Activated CD8-positive, alpha-beta T cell treated with anti-CD3 and anti-CD28 coated beads, Interleukin-2, amount 10 ng/mL, durations not matched to agents 7 days and 5 days (primary cell): ENCODE data around the gene AKT3. TPM values are rescaled to one million over a fixed set of nuclear protein-coding genes. Genes with fewer than 3 reads are reported as not detected.

ENCODE experiments used
- ATAC-seq: fragments of 150-1000 bp; cut with Tn5 transposase; one replicate; pipeline ENCODE4 v1.10.0; 2021; ENCODE audit warnings: moderate library complexity
- CTCF ChIA-PET: fragments of 350-600 bp; sonication (Branson Sonifier 250); formaldehyde crosslinking; loops from one replicate; lab custom pipeline; 2021; ENCODE audit warnings: antibody characterized with exemption; lab: Charles Lee
- POLR2A ChIA-PET: fragments of 350-600 bp; sonication (Branson Sonifier 250); formaldehyde crosslinking; loops from one replicate; lab custom pipeline; 2021; ENCODE audit warnings: antibody characterized with exemption; lab: Charles Lee
- DNase-seq: peaks from one replicate; pipeline ENCODE4 v3.0.0-alpha.2; 2020
- H3K27ac Mint-ChIP-seq: one replicate; pipeline ENCODE4 v1.8.0; 2021; ENCODE audit warnings: mild to moderate bottlenecking, mixed read lengths
- H3K27me3 Mint-ChIP-seq: one replicate; pipeline ENCODE4 v1.8.0; 2021; ENCODE audit warnings: low read depth, mixed read lengths
- H3K36me3 Mint-ChIP-seq: one replicate; pipeline ENCODE4 v1.8.0; 2021; ENCODE audit warnings: low read depth, mixed read lengths
- H3K4me1 Mint-ChIP-seq: one replicate; pipeline ENCODE4 v1.8.0; 2021; ENCODE audit warnings: low read depth, mixed read lengths
- H3K4me3 Mint-ChIP-seq: one replicate; pipeline ENCODE4 v1.8.0; 2021; ENCODE audit warnings: mild to moderate bottlenecking, mixed read lengths
- H3K9me3 Mint-ChIP-seq: one replicate; pipeline ENCODE4 v1.8.0; 2022; ENCODE audit warnings: mixed read lengths; ENCODE audit not compliant: insufficient read depth
- total RNA-seq, 2 experiments: library from RNA; stranded (reverse); gene quantifications; one replicate each; pipeline ENCODE4 v1.2.3, GENCODE V29; 2021

AKT3 gene
- total RNA-seq, 2 experiments from 2014 or later = 23.9 to 25.2 TPM

DNA sequence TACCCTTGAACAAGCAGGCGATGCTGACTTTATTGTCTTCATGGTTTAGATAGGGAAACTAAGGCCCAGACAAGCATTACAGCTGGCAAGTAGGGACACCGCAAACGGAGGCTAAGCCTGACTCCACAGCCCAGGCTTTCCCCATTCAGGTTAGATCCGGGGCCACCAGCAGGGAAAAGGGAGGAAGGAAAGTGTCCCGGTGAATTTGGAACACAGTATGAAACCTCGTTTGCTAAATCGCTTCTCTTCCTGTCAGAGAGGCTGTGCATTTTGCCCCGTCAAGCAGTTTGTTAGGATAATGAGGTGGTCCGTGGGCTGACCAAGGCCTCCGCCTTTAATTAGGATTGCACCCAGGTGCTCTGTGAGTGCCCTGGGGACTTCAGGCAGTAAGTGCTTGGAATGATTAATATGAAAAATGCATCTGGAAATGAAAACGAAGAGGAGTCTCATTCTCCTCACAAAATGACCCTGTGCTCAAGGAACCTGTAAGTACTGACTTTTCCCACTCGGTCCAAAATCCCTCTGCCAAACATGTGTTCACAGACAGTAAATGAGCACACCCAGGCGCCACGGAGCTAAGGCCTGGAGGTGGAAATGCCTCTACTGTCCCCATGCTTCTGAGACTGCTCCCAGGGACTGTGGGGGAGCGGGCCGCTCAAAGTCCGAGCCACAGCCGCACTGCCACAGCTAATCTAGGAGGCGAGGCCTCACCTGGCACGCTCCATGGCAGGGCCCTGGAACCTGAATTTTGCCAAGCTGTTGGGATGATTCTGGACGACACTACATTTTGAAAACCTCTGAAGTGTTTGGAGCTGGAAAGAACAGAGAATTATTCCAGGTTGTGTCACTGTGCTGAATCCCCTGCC lies 360.1 kb downstream of the AKT3 start:
- no peak for DNase-seq
- Mint-ChIP-seq H3K9me3 (no peaks in the 10 kb centered on the region), H3K4me1 (no peaks in the 10 kb centered on the region), H3K27ac (no peak overlapping the region), H3K36me3 (no peaks in the 10 kb centered on the region), H3K4me3 (no peak overlapping the region), H3K27me3 (no peaks in the 10 kb centered on the region)
- ChIA-PET POLR2A (no interaction called here), CTCF (no interaction called here)
- ATAC-seq = no peak

GRCh38 chr1:243489158-243489527 lies 360.9 kb downstream of the AKT3 start:
- H3K27me3 Mint-ChIP-seq = no peaks in the 10 kb centered on the region
- H3K9me3 Mint-ChIP-seq = no peaks in the 10 kb centered on the region
- ChIA-PET POLR2A (no interaction called here), CTCF (no interaction called here)
- ATAC-seq = no peak
- H3K36me3 Mint-ChIP-seq = no peaks in the 10 kb centered on the region
- H3K27ac Mint-ChIP-seq = no peak overlapping the region
- H3K4me1 Mint-ChIP-seq = no peaks in the 10 kb centered on the region
- DNase-seq = no peak
- H3K4me3 Mint-ChIP-seq = no peak overlapping the region

DNA sequence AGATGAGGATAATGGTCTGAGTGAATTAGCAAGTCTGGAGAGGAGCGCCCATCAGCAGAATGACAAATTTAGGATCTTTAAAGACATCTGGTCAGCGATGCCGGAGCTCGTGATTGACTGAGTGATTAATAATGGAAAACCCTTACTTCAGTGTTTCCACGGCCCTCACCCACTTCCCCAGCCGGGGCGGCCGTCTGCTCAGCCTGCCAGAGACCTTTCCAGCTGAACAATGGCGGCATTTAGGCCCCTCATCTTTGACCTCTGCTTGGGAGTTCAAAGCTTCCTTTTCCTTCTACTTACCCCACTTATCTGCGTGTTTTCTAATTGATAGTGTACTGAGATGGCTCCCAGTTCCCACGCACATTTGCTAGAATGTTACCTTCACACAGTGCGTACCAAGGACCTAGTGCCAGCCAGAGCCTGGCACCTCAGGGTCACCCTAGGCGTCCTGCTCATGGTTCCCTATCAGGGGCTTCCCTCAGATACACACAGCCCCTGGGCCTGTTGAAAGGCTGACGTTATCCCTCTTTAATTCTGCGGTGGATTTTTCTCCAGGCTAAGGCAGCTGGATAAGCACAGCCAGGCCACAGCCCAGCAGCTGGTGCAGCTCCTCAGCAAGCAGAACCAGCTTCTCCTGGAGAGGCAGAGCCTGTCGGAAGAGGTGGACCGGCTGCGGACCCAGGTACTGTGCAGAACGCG lies 361.4 kb downstream of the AKT3 start:
- no peaks in the 10 kb centered on the region for H3K36me3 Mint-ChIP-seq
- DNase-seq = no peak
- no peak overlapping the region for H3K27ac Mint-ChIP-seq
- no peak overlapping the region for H3K4me3 Mint-ChIP-seq
- ChIA-PET POLR2A (interaction anchor here (0.7 kb wide), 1 partner anchor 332 kb away, joined by 3 read pairs; no protein-coding TSS in a partner anchor), CTCF (no interaction called here)
- no peaks in the 10 kb centered on the region for H3K27me3 Mint-ChIP-seq
- peaks cover 4% of the 10 kb centered on the region for H3K4me1 Mint-ChIP-seq
- no peak for ATAC-seq
- no peaks in the 10 kb centered on the region for H3K9me3 Mint-ChIP-seq

DNA sequence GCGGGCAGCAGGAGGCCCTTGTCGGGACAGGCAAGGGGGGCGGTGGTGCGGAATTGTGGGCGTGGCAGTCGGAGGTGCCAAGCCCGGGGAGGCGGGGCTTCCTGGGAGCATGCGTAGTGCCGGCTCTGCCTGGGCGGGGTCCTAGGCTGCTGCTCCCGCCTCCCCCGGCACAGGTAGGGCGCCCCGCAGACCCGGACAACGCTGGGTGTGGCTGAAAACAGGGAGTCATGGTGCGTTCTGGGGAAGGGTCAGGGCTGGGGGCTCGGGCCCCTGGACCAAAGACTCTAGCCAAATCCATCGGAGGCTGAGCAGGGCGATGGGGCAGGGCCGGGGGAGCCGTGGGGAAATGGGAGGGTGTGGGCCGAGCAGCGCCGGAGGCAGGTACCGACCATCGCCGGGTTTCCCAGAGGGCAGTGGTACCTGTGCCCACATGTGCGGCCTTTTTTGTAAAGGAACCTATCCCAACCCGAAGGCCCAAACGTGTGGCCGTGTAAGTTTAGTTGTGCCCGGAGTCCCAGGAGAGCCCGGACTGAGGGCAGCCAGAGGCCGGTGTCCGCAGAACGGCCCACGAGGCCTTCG lies 362.3 kb downstream of the AKT3 start:
- no peak for DNase-seq
- H3K4me3 Mint-ChIP-seq = no peak overlapping the region
- no peaks in the 10 kb centered on the region for H3K36me3 Mint-ChIP-seq
- no peak overlapping the region for H3K27ac Mint-ChIP-seq
- H3K27me3 Mint-ChIP-seq = no peaks in the 10 kb centered on the region
- no peaks in the 10 kb centered on the region for H3K9me3 Mint-ChIP-seq
- H3K4me1 Mint-ChIP-seq = peaks cover 8% of the 10 kb centered on the region
- CTCF ChIA-PET = no interaction called here
- no peak for ATAC-seq
- POLR2A ChIA-PET = no interaction called here

DNA sequence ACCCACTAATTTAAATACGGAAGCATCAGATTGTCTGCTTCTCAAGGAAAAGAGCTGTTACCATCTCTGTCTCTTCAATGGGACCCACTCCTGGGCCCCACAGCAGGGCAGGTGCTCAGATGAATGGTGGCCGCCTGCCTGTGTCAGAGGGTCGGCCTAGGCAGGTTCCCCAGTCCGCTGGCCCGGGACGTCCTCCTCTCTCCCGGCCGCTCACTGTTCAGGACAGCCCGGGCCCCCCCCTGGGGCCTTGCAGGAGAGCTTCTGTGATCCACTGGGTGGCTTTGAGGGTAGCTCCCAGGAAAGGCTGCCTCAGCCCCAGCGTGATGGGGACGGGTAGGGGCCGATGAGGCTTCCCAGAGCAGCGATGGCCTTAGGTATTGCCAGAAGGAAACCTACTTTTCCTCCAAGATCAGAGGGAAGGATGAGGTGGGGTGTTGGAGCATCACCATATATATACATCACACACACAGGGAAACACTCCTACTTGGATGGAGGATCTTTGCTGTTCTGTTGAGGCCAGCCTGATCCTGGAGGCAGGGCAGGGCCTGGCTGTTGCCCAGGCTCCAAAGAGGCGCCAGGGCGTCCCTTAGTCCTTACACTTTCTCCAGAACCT lies 362.9 kb downstream of the AKT3 start:
- H3K4me3 Mint-ChIP-seq = no peak overlapping the region
- no peak overlapping the region for H3K27ac Mint-ChIP-seq
- H3K4me1 Mint-ChIP-seq = peaks cover 14% of the 10 kb centered on the region
- no peaks in the 10 kb centered on the region for H3K9me3 Mint-ChIP-seq
- no peaks in the 10 kb centered on the region for H3K27me3 Mint-ChIP-seq
- no peaks in the 10 kb centered on the region for H3K36me3 Mint-ChIP-seq
- no peak for DNase-seq
- ChIA-PET CTCF (no interaction called here), POLR2A (no interaction called here)
- ATAC-seq = no peak

DNA sequence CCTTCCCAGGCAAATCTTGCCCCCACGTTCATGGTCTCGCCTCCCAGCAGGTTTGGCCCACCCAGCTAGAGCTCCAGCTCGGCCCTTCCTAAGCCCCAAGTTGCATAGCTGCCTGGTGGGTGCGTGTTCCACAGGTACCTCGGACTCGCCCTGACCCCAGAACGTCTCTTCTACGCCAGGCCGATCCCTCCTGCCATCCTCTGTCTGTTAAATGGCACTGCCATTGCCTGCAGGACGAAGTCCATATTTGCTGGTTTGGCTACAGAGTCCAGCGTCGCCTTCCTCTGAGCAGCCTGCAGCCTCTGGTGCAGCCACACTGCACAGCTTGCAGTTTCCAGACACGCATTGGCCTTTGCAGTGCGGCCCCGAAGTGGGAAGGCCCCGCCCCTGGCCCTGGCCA lies 366.1 kb downstream of the AKT3 start:
- H3K9me3 Mint-ChIP-seq = no peaks in the 10 kb centered on the region
- peak overlapping the region; percentile 55 for H3K27ac Mint-ChIP-seq
- ATAC-seq (no peak), DNase-seq (no peak)
- peak overlapping the region; percentile 65 for H3K4me3 Mint-ChIP-seq
- no peaks in the 10 kb centered on the region for H3K27me3 Mint-ChIP-seq
- no peaks in the 10 kb centered on the region for H3K36me3 Mint-ChIP-seq
- ChIA-PET POLR2A (no interaction called here), CTCF (no interaction called here)
- peaks cover 26% of the 10 kb centered on the region for H3K4me1 Mint-ChIP-seq

DNA sequence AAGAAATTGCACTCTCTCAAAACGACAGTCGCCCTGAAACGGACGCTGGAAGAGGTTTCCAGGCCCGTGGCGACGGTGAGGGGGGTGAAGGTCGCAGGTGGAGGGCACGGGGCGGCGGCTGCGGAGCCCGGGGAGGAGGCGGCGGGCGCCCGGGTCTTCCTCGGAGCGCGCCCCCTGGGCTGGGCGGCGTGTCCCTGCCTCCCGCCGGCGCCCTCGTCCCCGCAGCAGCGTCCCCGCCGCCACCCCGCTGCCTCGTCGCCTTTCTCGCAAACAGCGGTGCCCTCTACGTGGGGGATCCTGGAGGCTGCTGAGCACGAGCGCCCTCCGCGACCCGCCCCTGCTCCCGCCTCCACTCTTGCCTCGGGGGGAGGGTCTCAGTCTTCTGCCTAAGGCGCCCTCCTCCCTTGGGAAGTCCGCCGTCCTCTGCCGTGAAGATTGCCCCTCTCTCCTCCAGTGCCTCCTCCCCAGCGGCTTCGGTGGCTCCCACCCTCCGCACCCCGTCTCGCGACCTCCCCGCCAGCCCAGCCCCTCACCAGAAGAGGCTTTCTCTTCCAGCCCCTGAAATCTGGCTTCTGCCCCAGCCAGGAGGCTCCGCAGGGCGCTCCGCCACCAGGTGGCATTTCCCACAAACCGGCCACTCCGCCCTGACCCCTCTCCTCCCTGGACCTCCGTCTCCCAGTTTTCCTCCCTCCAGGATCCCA lies 366.8 kb downstream of the AKT3 start:
- ChIA-PET CTCF (interaction anchor here (1.6 kb wide), 1 partner anchor 139 kb away, joined by 7 read pairs; no protein-coding TSS in a partner anchor), POLR2A (no interaction called here)
- Mint-ChIP-seq H3K36me3 (no peaks in the 10 kb centered on the region), H3K4me1 (peaks cover 26% of the 10 kb centered on the region), H3K4me3 (peak overlapping the region; percentile 65), H3K27me3 (no peaks in the 10 kb centered on the region), H3K9me3 (no peaks in the 10 kb centered on the region), H3K27ac (peak overlapping the region; percentile 32)
- ATAC-seq (peak; percentile 63), DNase-seq (peak; percentile 29)

GRCh38 chr1:243482141-243483022 lies 367.7 kb downstream of the AKT3 start:
- no peaks in the 10 kb centered on the region for H3K36me3 Mint-ChIP-seq
- ATAC-seq (peak; percentile 50), DNase-seq (no peak)
- ChIA-PET CTCF (interaction anchor here (0.6 to 1.6 kb wide), 2 partner anchors 14 to 139 kb away, joined by 3 to 7 read pairs; no protein-coding TSS in a partner anchor), POLR2A (interaction anchor here (0.6 kb wide), 3 partner anchors 61 to 719 kb away, joined by 3 read pairs; no protein-coding TSS in a partner anchor)
- H3K27ac Mint-ChIP-seq = peak overlapping the region; percentile 32
- peaks cover 26% of the 10 kb centered on the region for H3K4me1 Mint-ChIP-seq
- H3K27me3 Mint-ChIP-seq = no peaks in the 10 kb centered on the region
- H3K4me3 Mint-ChIP-seq = peak overlapping the region; percentile 65
- H3K9me3 Mint-ChIP-seq = no peaks in the 10 kb centered on the region

GRCh38 chr1:243481101-243481500 lies 368.9 kb downstream of the AKT3 start:
- POLR2A ChIA-PET = no interaction called here
- Mint-ChIP-seq H3K4me1 (peaks cover 26% of the 10 kb centered on the region), H3K9me3 (no peaks in the 10 kb centered on the region), H3K27ac (no peak overlapping the region), H3K4me3 (no peak overlapping the region), H3K27me3 (no peaks in the 10 kb centered on the region), H3K36me3 (no peaks in the 10 kb centered on the region)
- CTCF ChIA-PET = no interaction called here
- ATAC-seq (peak; percentile 43), DNase-seq (no peak)

- POLR2A ChIA-PET = interaction anchor here (0.6 kb wide), 1 partner anchor 126 kb away, joined by 3 read pairs; no protein-coding TSS in a partner anchor
- CTCF ChIA-PET = no interaction called here
- ATAC-seq (no peak), DNase-seq (no peak)
- H3K4me1 Mint-ChIP-seq = peaks cover 24% of the 10 kb centered on the region
- peaks cover 2% of the 10 kb centered on the region for H3K36me3 Mint-ChIP-seq
- no peaks in the 10 kb centered on the region for H3K27me3 Mint-ChIP-seq
- no peaks in the 10 kb centered on the region for H3K9me3 Mint-ChIP-seq
- no peak overlapping the region for H3K4me3 Mint-ChIP-seq
- no peak overlapping the region for H3K27ac Mint-ChIP-seq
Measured at GRCh38 chr1:243477731-243478290, 372.2 kb downstream of the AKT3 start.
